Breast epithelium (tissue), 3 donors: Measurements from ENCODE around the gene FSTL3.

Source experiments
- POLR2A ChIP-seq: fragments of 450-650 bp; IDR thresholded peaks from one replicate; pipeline ENCODE4 v1.6.1; 2016; ENCODE audit warnings: antibody characterized with exemption, mild to moderate bottlenecking, moderate library complexity
- TF ChIP-seq, protein P1 (sequence below), 3 donors: fragments of 450-650 bp; IDR thresholded peaks; one replicate each; pipeline ENCODE4 v1.5.1; 2016 to 2017; ENCODE audit warnings: antibody characterized with exemption in 3 of 3, mild to moderate bottlenecking in 3 of 3, moderate library complexity in 3 of 3

GRCh38 chr19:664913-665443 lies 11.2 kb upstream of the FSTL3 start:
- no peak for TF ChIP-seq POLR2A
- TF ChIP-seq, protein P1, sequence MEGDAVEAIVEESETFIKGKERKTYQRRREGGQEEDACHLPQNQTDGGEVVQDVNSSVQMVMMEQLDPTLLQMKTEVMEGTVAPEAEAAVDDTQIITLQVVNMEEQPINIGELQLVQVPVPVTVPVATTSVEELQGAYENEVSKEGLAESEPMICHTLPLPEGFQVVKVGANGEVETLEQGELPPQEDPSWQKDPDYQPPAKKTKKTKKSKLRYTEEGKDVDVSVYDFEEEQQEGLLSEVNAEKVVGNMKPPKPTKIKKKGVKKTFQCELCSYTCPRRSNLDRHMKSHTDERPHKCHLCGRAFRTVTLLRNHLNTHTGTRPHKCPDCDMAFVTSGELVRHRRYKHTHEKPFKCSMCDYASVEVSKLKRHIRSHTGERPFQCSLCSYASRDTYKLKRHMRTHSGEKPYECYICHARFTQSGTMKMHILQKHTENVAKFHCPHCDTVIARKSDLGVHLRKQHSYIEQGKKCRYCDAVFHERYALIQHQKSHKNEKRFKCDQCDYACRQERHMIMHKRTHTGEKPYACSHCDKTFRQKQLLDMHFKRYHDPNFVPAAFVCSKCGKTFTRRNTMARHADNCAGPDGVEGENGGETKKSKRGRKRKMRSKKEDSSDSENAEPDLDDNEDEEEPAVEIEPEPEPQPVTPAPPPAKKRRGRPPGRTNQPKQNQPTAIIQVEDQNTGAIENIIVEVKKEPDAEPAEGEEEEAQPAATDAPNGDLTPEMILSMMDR (IDR thresholded peaks at IDR 0.05): peak; percentile 91 to 96 (median 95)
